Loucy (cell line): ENCODE data around the gene PKNOX2.

Experiments
- H2AFZ ChIP-seq: fragments of 200-600 bp; sonication (generic); 2 replicates; pipeline ENCODE4 v1.6.0; 2016; ENCODE audit warnings: antibody characterized with exemption, mild to moderate bottlenecking, low read length, moderate library complexity
- H3F3A ChIP-seq: fragments of 200-600 bp; 2 replicates; pipeline ENCODE4 v1.6.0; 2016; ENCODE audit warnings: antibody characterized with exemption, low read depth, mild to moderate bottlenecking
- H3K27me3 ChIP-seq: fragments of 200-600 bp; sonication (generic); 2 replicates; pipeline ENCODE4 v1.6.1; 2014; ENCODE audit warnings: low read length, mild to moderate bottlenecking; ENCODE audit not compliant: insufficient read depth, poor library complexity, severe bottlenecking
- H3K36me3 ChIP-seq: fragments of 200-600 bp; sonication (generic); 2 replicates; pipeline ENCODE4 v1.6.1; 2016; ENCODE audit warnings: low read length; ENCODE audit not compliant: insufficient read depth
- H3K4me1 ChIP-seq: fragments of 200-600 bp; sonication (generic); 2 replicates; pipeline ENCODE4 v1.5.1; 2014; ENCODE audit warnings: low read length, mild to moderate bottlenecking; ENCODE audit not compliant: insufficient read depth, poor library complexity, severe bottlenecking
- H3K4me2 ChIP-seq: fragments of 200-600 bp; sonication (generic); 2 replicates; pipeline ENCODE4 v1.6.0; 2014; ENCODE audit warnings: antibody characterized with exemption, low read length, low read depth, mild to moderate bottlenecking; ENCODE audit not compliant: poor library complexity, severe bottlenecking
- H3K4me3 ChIP-seq: fragments of 200-600 bp; sonication (generic); 2 replicates; pipeline ENCODE4 v1.5.1; 2014; ENCODE audit warnings: low read length, mild to moderate bottlenecking, mixed read lengths; ENCODE audit not compliant: poor library complexity, severe bottlenecking
- H3K79me2 ChIP-seq: fragments of 200-600 bp; sonication (generic); 2 replicates; pipeline ENCODE4 v1.6.1; 2014; ENCODE audit warnings: low read length; ENCODE audit not compliant: insufficient read depth
- H3K9ac ChIP-seq: fragments of 200-600 bp; sonication (generic); 2 replicates; pipeline ENCODE4 v1.6.0; 2014; ENCODE audit warnings: mild to moderate bottlenecking, low read depth, low read length, moderate library complexity; ENCODE audit not compliant: poor library complexity, severe bottlenecking
- H3K9me2 ChIP-seq: fragments of 200-600 bp; sonication (generic); replicated peaks from 2 replicates; pipeline ENCODE4 v1.6.1; 2016; ENCODE audit warnings: low read depth, low read length, mixed read lengths
- H3K9me3 ChIP-seq: fragments of 200-600 bp; sonication (generic); 2 replicates; pipeline ENCODE4 v1.6.1; 2014; ENCODE audit warnings: mild to moderate bottlenecking, antibody characterized with exemption, low read length, low read depth; ENCODE audit not compliant: insufficient read depth
- H4K20me1 ChIP-seq: fragments of 200-600 bp; sonication (generic); 2 replicates; pipeline ENCODE4 v1.6.0; 2014; ENCODE audit warnings: antibody characterized with exemption, low read length, mild to moderate bottlenecking; ENCODE audit not compliant: insufficient read depth, poor library complexity, severe bottlenecking
- EZH2phosphoT487 ChIP-seq: fragments of 200-600 bp; IDR thresholded peaks from 2 replicates; pipeline ENCODE4 v1.6.1; 2018; ENCODE audit warnings: antibody characterized with exemption, mild to moderate bottlenecking, moderate library complexity, borderline replicate concordance
- TF ChIP-seq, protein P1 (sequence below): fragments of 200-600 bp; sonication (generic); conservative IDR thresholded peaks from 2 replicates; pipeline ENCODE4 v1.5.1; 2014; ENCODE audit warnings: mild to moderate bottlenecking, antibody characterized with exemption, low read length

The PKNOX2 gene

DNA sequence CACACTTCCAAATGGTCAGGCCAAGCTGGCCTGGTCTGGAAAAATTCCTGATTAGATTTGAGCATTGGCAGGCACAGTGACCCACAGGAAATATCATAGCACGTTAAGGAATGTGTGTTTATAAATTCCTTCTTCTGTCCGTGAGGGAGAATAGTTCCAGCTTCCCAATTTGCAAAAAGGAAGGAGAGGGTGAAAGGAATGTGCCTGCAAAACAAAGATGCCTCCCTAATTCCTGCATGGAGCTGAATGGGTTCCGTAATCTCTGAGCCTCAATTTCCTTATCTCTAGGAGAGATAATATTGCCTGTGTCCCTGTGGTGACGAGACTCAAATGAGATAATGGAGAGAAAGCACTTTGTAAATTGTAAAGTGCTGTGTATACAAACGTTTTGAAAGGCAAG lies 226.4 kb downstream of the PKNOX2 start:
- no peak for TF ChIP-seq EZH2phosphoT487
- TF ChIP-seq, protein P1, sequence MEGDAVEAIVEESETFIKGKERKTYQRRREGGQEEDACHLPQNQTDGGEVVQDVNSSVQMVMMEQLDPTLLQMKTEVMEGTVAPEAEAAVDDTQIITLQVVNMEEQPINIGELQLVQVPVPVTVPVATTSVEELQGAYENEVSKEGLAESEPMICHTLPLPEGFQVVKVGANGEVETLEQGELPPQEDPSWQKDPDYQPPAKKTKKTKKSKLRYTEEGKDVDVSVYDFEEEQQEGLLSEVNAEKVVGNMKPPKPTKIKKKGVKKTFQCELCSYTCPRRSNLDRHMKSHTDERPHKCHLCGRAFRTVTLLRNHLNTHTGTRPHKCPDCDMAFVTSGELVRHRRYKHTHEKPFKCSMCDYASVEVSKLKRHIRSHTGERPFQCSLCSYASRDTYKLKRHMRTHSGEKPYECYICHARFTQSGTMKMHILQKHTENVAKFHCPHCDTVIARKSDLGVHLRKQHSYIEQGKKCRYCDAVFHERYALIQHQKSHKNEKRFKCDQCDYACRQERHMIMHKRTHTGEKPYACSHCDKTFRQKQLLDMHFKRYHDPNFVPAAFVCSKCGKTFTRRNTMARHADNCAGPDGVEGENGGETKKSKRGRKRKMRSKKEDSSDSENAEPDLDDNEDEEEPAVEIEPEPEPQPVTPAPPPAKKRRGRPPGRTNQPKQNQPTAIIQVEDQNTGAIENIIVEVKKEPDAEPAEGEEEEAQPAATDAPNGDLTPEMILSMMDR, result no peak
- H3K9ac ChIP-seq, result no peak overlapping the region
- H3K9me3 ChIP-seq, result no peaks in the 10 kb centered on the region
- no peaks in the 10 kb centered on the region for H4K20me1 ChIP-seq
- no peaks in the 10 kb centered on the region for H3F3A ChIP-seq
- H3K27me3 ChIP-seq, result no peaks in the 10 kb centered on the region
- no peaks in the 10 kb centered on the region for H3K4me1 ChIP-seq
- H3K36me3 ChIP-seq, result no peaks in the 10 kb centered on the region
- H3K4me3 ChIP-seq, result no peak overlapping the region
- H3K79me2 ChIP-seq, result no peaks in the 10 kb centered on the region
- no peak overlapping the region for H3K4me2 ChIP-seq
- no peaks in the 10 kb centered on the region for H3K9me2 ChIP-seq
- H2AFZ ChIP-seq, result no peak overlapping the region

DNA sequence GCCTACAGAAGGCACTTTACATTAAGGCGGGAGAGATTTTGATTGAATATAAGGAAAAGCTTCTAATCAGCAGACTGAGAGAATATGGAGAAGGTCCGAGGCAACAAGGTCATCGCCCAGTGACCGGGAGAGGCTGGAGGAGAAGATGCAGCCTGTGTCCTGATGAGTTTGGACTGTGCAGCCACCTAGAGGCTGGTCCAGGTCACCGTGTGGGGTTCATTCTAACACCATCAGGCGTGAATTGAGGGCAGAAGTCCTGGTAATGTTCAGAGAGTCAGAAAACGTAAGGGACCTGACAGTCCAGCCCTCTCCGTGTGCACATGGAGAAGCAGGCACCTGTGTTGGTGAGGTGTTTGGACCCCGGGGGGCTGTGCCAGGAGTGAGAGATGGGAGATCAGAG lies 228.8 kb downstream of the PKNOX2 start:
- Histone ChIP-seq H3F3A (no peaks in the 10 kb centered on the region), H3K4me3 (no peak overlapping the region), H3K4me1 (no peaks in the 10 kb centered on the region), H4K20me1 (no peaks in the 10 kb centered on the region), H3K79me2 (no peaks in the 10 kb centered on the region), H3K9me2 (no peaks in the 10 kb centered on the region), H3K27me3 (no peaks in the 10 kb centered on the region), H2AFZ (no peak overlapping the region), H3K9ac (no peak overlapping the region), H3K9me3 (no peaks in the 10 kb centered on the region), H3K36me3 (no peaks in the 10 kb centered on the region), H3K4me2 (no peak overlapping the region)
- TF ChIP-seq, protein P1, result no peak
- TF ChIP-seq EZH2phosphoT487, result no peak

DNA sequence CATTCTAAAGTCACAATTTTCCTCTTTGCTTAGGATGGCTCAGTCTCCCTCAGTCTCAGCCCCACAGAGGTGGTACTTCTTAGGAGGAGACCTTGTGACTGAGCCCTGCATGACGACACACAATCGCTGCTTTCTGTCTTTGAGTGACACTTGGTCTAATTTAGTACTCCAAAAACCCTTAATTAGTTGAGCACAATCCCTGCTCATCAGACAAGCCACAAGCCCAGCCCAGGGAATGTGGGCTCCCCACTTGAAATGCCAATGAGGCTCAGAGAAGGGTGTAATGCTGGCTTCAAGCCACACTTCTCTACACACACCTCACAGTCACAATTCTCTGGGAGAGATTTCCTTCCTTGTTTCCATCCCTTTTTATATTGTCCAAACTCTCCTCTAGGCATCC lies 229.7 kb downstream of the PKNOX2 start:
- Histone ChIP-seq H3K27me3 (no peaks in the 10 kb centered on the region), H3K4me3 (no peak overlapping the region), H4K20me1 (no peaks in the 10 kb centered on the region), H3K79me2 (no peaks in the 10 kb centered on the region), H3K4me2 (no peak overlapping the region), H3F3A (no peaks in the 10 kb centered on the region), H3K4me1 (no peaks in the 10 kb centered on the region), H3K9ac (no peak overlapping the region), H3K9me3 (no peaks in the 10 kb centered on the region), H3K36me3 (no peaks in the 10 kb centered on the region), H3K9me2 (no peaks in the 10 kb centered on the region), H2AFZ (no peak overlapping the region)
- TF ChIP-seq, protein P1, result no peak
- TF ChIP-seq EZH2phosphoT487, result no peak
